B cell (primary cell): Measurements from ENCODE around the gene MSL3. TPM values are rescaled to one million over a fixed set of nuclear protein-coding genes. Genes with fewer than 3 reads are reported as not detected.

Source experiments
- ATAC-seq: fragments of 200-7000 bp; cut with Tn5 transposase; one replicate; pipeline ENCODE4 v1.10.0; 2021; ENCODE audit warnings: low read depth, mild to moderate bottlenecking, moderate number of reproducible peaks, moderate library complexity
- CTCF ChIA-PET: fragments of 350-600 bp; sonication (Branson Sonifier 250); formaldehyde crosslinking; loops from one replicate; lab custom pipeline; 2021; ENCODE audit warnings: antibody characterized with exemption, inconsistent platforms; lab: Charles Lee
- POLR2A ChIA-PET: fragments of 350-600 bp; sonication (Branson Sonifier 250); formaldehyde crosslinking; loops from one replicate; lab custom pipeline; 2021; ENCODE audit warnings: antibody characterized with exemption; lab: Charles Lee
- DNase-seq: peaks from one replicate; pipeline ENCODE4 v3.0.0; 2013
- H2AFZ ChIP-seq: 2 replicates; pipeline ENCODE4 v1.6.1; 2012; ENCODE audit warnings: mild to moderate bottlenecking, low read depth, low read length; ENCODE audit not compliant: insufficient read depth, poor library complexity, severe bottlenecking
- H3K27ac ChIP-seq, 2 donors: 1 replicate in 1 of 2; 2 replicates in 1 of 2; pipeline ENCODE4 v1.5.1; 2012 to 2013; ENCODE audit warnings: low read length in 2 of 2, mild to moderate bottlenecking in 2 of 2, moderate library complexity in 1 of 2
- H3K27me3 ChIP-seq, 4 experiments: fragments of 200-600 bp in 1 of 4; sonication (generic) in 1 of 4; replicated peaks in 1 of 4; 1 replicate in 2 of 4; 2 replicates in 2 of 4; pipeline versions ENCODE4 v1.6.1 to v1.7.0; 2013 to 2016; ENCODE audit warnings: low read length in 3 of 4, mild to moderate bottlenecking in 2 of 4, mixed read lengths in 1 of 4, moderate library complexity in 1 of 4; ENCODE audit not compliant: insufficient read depth in 4 of 4, control insufficient read depth in 3 of 4; ENCODE audit errors: control extremely low read depth in 1 of 4
- H3K36me3 ChIP-seq, 2 experiments: replicated peaks in 1 of 2; 1 replicate in 1 of 2; 2 replicates in 1 of 2; pipeline versions ENCODE4 v1.6.1 to v1.7.1; 2013; ENCODE audit warnings: low read length in 1 of 2; ENCODE audit not compliant: insufficient read depth in 2 of 2, control insufficient read depth in 1 of 2; ENCODE audit errors: control extremely low read depth in 1 of 2, extremely low read depth in 1 of 2
- H3K4me1 ChIP-seq, 2 donors: fragments of 200-600 bp in 1 of 2; sonication (generic) in 1 of 2; 1 replicate in 1 of 2; 2 replicates in 1 of 2; pipeline versions ENCODE4 v1.5.1 to v1.6.1; 2013 to 2017; ENCODE audit warnings: low read length in 2 of 2; ENCODE audit not compliant: control insufficient read depth in 2 of 2, insufficient read depth in 2 of 2
- H3K4me2 ChIP-seq: replicated peaks from 2 replicates; pipeline ENCODE3; 2012; ENCODE audit warnings: mild to moderate bottlenecking, low read depth, low read length; ENCODE audit not compliant: poor library complexity, severe bottlenecking
- H3K4me3 ChIP-seq, 5 experiments: fragments of 200-600 bp in 1 of 5; sonication (generic) in 1 of 5; 1 replicate in 3 of 5; 2 replicates in 2 of 5; pipeline versions ENCODE4 v1.5.1 to v1.7.0; 2011 to 2016; ENCODE audit warnings: low read length in 4 of 5, mild to moderate bottlenecking in 4 of 5, low read depth in 2 of 5, control low read depth in 1 of 5, moderate library complexity in 1 of 5; ENCODE audit not compliant: insufficient read depth in 1 of 5; ENCODE audit errors: control extremely low read depth in 1 of 5, extremely low read depth in 1 of 5
- H3K79me2 ChIP-seq: fragments of 200-600 bp; sonication (generic); one replicate; pipeline ENCODE4 v1.6.0; 2016; ENCODE audit warnings: low read length; ENCODE audit not compliant: control insufficient read depth, insufficient read depth
- H3K9ac ChIP-seq: fragments of 200-600 bp; sonication (generic); 2 replicates; pipeline ENCODE4 v1.6.1; 2017; ENCODE audit warnings: mild to moderate bottlenecking, low read length, moderate library complexity
- H3K9me3 ChIP-seq, 3 donors: one replicate each; pipeline versions ENCODE4 v1.6.1 to v1.7.1; 2013; ENCODE audit warnings: low read length in 2 of 3; ENCODE audit not compliant: control insufficient read depth in 2 of 3, insufficient read depth in 1 of 3; ENCODE audit errors: control extremely low read depth in 1 of 3
- H4K20me1 ChIP-seq: 2 replicates; pipeline ENCODE4 v1.6.0; 2012; ENCODE audit warnings: mild to moderate bottlenecking, low read length; ENCODE audit not compliant: insufficient read depth, control insufficient read depth, poor library complexity, severe bottlenecking
- H3K27ac Mint-ChIP-seq: one replicate; pipeline ENCODE4 v1.8.0; 2021; ENCODE audit warnings: mixed read lengths
- H3K27me3 Mint-ChIP-seq: one replicate; pipeline ENCODE4 v1.8.0; 2021; ENCODE audit warnings: mixed read lengths
- H3K4me1 Mint-ChIP-seq: one replicate; pipeline ENCODE4 v1.8.0; 2021; ENCODE audit warnings: mixed read lengths
- H3K4me3 Mint-ChIP-seq: one replicate; pipeline ENCODE4 v1.8.0; 2021; ENCODE audit warnings: mixed read lengths
- H3K9me3 Mint-ChIP-seq: one replicate; pipeline ENCODE4 v1.8.0; 2022; ENCODE audit warnings: mixed read lengths; ENCODE audit not compliant: insufficient read depth
- EZH2 ChIP-seq: IDR thresholded peaks from 2 replicates; pipeline ENCODE4 v1.6.1; 2012; ENCODE audit warnings: borderline replicate concordance, low read depth, mild to moderate bottlenecking, moderate library complexity, low read length; ENCODE audit not compliant: insufficient read depth, poor library complexity, severe bottlenecking
- WGBS: methylation state at CpG from one replicate; pipeline ENCODE4 v1.1.5; 2013; ENCODE audit warnings: missing lambda C conversion rate; ENCODE audit not compliant: insufficient coverage; 5-methylcytosine and 5-hydroxymethylcytosine counted together
- intact Hi-C: fragments of 100-400 bp; cut with micrococcal nuclease; formaldehyde crosslinking; loops from one replicate; pipeline ENCODE4 v1.10.0; 2022
- polyA plus RNA-seq: library from polyadenylated mRNA; depleted of rRNA; stranded (reverse); fragments of >200 nt; gene quantifications from 2 replicates; pipeline ENCODE4 v1.2.3, GENCODE V29; 2012
- total RNA-seq, 2 donors: library from RNA; stranded (reverse); fragments of 120-200 nt in 1 of 2; gene quantifications; 1 replicate in 1 of 2; 2 replicates in 1 of 2; pipeline versions ENCODE4 v1.2.3 to v1.2.4, GENCODE V29; 2013 to 2022
- TF ChIP-seq, protein P1 (sequence below): fragments of 200-600 bp; IDR thresholded peaks from one replicate; pipeline ENCODE4 v1.8.0; 2022; ENCODE audit warnings: antibody characterized with exemption, mild to moderate bottlenecking

The MSL3 gene
- total and polyA plus RNA-seq, 2 donors (not counting 1 experiment from before 2014, with no cell fraction given), result 76.3 to 88.7 TPM

DNA sequence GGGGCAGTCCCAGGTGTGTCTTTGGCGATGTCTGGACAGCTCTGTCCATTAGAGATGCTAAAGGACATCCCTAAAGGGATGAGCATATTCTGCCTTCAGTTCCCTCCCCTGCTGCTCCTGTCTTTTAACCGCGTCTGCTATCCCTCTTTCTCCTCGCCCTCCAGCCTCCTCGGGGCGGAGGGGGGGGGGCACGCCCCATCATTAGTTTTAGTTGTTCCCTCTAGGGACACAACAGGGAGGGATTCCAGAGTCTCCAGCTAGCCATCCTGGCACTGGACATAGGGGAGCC is 1.1 kb downstream of the MSL3 start:
- intact Hi-C loops, result loop anchor here (2.0 to 5.0 kb wide), 3 partner anchors 34 to 648 kb away; partner anchors contain the start of gene HCCS
- no peak for DNase-seq
- Histone ChIP-seq H4K20me1 (no peaks in the 10 kb centered on the region), H3K27ac (peak overlapping the region; percentile 89), H3K4me1 (peaks cover 10 to 26% of the 10 kb centered on the region in 2 donors), H2AFZ (peak overlapping the region; percentile 67), H3K4me2 (peak overlapping the region; percentile 82), H3K9me3 (no peaks in the 10 kb centered on the region), H3K36me3 (peaks cover 0 to 28% of the 10 kb centered on the region in 2 experiments), H3K27me3 (no peaks in the 10 kb centered on the region), H3K4me3 (peak overlapping the region; percentile 70 to 86 (median 74)), H3K9ac (peak overlapping the region; percentile 76), H3K79me2 (peaks cover 8% of the 10 kb centered on the region)
- CTCF ChIA-PET, result interaction anchor here (0.6 to 4.8 kb wide), 3 partner anchors 11 to 421 kb away, joined by 3 to 31 read pairs (median 4); no protein-coding TSS in a partner anchor
- no peaks in the 10 kb centered on the region for H3K9me3 Mint-ChIP-seq
- POLR2A ChIA-PET, result no interaction called here
- TF ChIP-seq EZH2, result no peak
- TF ChIP-seq, protein P1, sequence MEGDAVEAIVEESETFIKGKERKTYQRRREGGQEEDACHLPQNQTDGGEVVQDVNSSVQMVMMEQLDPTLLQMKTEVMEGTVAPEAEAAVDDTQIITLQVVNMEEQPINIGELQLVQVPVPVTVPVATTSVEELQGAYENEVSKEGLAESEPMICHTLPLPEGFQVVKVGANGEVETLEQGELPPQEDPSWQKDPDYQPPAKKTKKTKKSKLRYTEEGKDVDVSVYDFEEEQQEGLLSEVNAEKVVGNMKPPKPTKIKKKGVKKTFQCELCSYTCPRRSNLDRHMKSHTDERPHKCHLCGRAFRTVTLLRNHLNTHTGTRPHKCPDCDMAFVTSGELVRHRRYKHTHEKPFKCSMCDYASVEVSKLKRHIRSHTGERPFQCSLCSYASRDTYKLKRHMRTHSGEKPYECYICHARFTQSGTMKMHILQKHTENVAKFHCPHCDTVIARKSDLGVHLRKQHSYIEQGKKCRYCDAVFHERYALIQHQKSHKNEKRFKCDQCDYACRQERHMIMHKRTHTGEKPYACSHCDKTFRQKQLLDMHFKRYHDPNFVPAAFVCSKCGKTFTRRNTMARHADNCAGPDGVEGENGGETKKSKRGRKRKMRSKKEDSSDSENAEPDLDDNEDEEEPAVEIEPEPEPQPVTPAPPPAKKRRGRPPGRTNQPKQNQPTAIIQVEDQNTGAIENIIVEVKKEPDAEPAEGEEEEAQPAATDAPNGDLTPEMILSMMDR, result no peak
- peak overlapping the region; percentile 86 for H3K27ac Mint-ChIP-seq
- 0% methylated on average over 2 of the region's 7 CpGs for WGBS
- no peak for ATAC-seq
- H3K4me3 Mint-ChIP-seq, result peak overlapping the region; percentile 93
- H3K4me1 Mint-ChIP-seq, result peaks cover 37% of the 10 kb centered on the region
- H3K27me3 Mint-ChIP-seq, result no peaks in the 10 kb centered on the region

DNA sequence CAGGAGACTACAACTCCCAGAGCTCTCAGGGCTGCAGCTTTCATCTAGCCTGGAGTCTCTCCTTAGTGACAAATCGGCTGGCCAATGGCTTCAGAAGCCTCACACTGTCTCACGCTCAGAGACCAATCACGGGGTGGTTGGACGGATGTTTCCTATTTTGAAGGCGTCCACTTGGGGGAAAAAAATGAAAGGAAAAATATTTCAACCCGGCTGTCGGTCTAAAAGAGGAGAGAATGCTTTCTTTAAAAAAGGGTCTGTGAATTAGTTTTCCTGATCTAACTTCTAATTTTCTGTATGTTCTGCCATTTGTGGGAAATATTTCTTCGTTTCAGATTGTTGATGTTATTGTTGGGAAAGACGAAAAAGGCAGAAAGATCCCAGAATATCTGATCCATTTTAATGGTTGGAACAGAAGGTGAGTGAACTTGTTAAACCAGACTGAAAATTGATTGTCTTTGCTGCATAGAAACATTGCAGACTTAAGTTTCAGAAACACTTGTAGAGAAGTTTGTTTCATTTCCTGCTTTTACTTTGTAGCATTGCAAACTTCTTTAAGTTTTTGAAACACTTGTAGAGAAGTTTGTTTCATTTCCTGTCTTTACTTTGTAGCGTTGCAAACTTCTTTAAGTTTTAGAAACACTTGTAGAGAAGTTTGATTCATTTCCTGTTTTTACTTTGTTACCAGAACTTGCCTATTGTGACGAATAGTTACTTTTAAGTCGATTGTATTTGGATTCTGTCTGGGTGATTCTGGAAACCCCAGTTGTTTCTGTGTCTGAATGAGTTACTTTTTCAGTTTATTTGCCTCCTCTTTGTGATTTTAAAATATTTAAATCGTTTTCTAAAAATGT is 1.6 kb downstream of the MSL3 start:
- WGBS, result no CpG with 5 or more reads among the region's 13 CpGs
- no peaks in the 10 kb centered on the region for H3K9me3 Mint-ChIP-seq
- H3K4me1 Mint-ChIP-seq, result peaks cover 43% of the 10 kb centered on the region
- Histone ChIP-seq H3K36me3 (peaks cover 0 to 31% of the 10 kb centered on the region in 2 experiments), H3K4me2 (peak overlapping the region; percentile 82), H3K27me3 (no peaks in the 10 kb centered on the region), H3K27ac (peak overlapping the region; percentile 89), H4K20me1 (no peaks in the 10 kb centered on the region), H3K4me3 (peak overlapping the region; percentile 70 to 86 (median 74)), H3K79me2 (peaks cover 8% of the 10 kb centered on the region), H2AFZ (peak overlapping the region; percentile 67), H3K9me3 (no peaks in the 10 kb centered on the region), H3K9ac (peak overlapping the region; percentile 76), H3K4me1 (peaks cover 15 to 32% of the 10 kb centered on the region in 2 donors)
- ChIA-PET CTCF (interaction anchor here (0.6 to 4.8 kb wide), 3 partner anchors 10 to 422 kb away, joined by 3 to 31 read pairs (median 4); no protein-coding TSS in a partner anchor), POLR2A (no interaction called here)
- peak overlapping the region; percentile 86 for H3K27ac Mint-ChIP-seq
- H3K4me3 Mint-ChIP-seq, result peak overlapping the region; percentile 93
- H3K27me3 Mint-ChIP-seq, result no peaks in the 10 kb centered on the region
- TF ChIP-seq, protein P1, result no peak
- TF ChIP-seq EZH2, result no peak
- peak; percentile 84 for DNase-seq
- peak; percentile 70 for ATAC-seq
- intact Hi-C loops, result loop anchor here (2.0 to 5.0 kb wide), 3 partner anchors 33 to 649 kb away; partner anchors contain the start of gene HCCS
